Measurements from ENCODE around the gene KIFC3. TPM values are rescaled to one million over a fixed set of nuclear protein-coding genes. Genes with fewer than 3 reads are reported as not detected.

The KIFC3 gene
- total RNA-seq, 6 experiments from 2014 or later: 51.8 to 81.5 (median 72.7) TPM

- no peak for TF ChIP-seq CTCF (IDR thresholded peaks at IDR 0.05)
- Mint-ChIP-seq H3K4me1 (ENCODE audit: low read depth) (peaks cover 25% of the 10 kb centered on the region), H3K36me3 (ENCODE audit: low read depth) (peaks cover 9% of the 10 kb centered on the region), H3K4me3 (peak within 1 kb of the TSS; percentile 97), H3K27ac (peak within 1 kb of the TSS; percentile 98), H3K27me3 (ENCODE audit: insufficient read depth) (peaks cover 5% of the 10 kb centered on the region), H3K9me3 (peaks cover 11% of the 10 kb centered on the region)
- no peak for DNase-seq
Observed at GRCh38 chr16:57735755-57736418, 66.4 kb downstream of the KIFC3 start, which contains the start of gene KATNB1. Gene KATNB1 (plus strand): TSS chr16:57735770. CDS start chr16:57737244, 1,474 bp downstream.

GRCh38 chr16:57734925-57735754 lies 67.2 kb downstream of the KIFC3 start:
- no peak for TF ChIP-seq CTCF (IDR thresholded peaks at IDR 0.05)
- peaks cover 11% of the 10 kb centered on the region for H3K9me3 Mint-ChIP-seq

GRCh38 chr16:57734308-57734924 lies 67.9 kb downstream of the KIFC3 start:
- Mint-ChIP-seq H3K36me3 (ENCODE audit: low read depth) (peaks cover 9% of the 10 kb centered on the region), H3K4me3 (peak overlapping the region; percentile 97), H3K27me3 (ENCODE audit: insufficient read depth) (peaks cover 5% of the 10 kb centered on the region), H3K27ac (peak overlapping the region; percentile 98), H3K4me1 (ENCODE audit: low read depth) (peaks cover 25% of the 10 kb centered on the region), H3K9me3 (peaks cover 11% of the 10 kb centered on the region)
- no peak for DNase-seq
- no peak for TF ChIP-seq CTCF (IDR thresholded peaks at IDR 0.05)

More at GRCh38 chr16:57734925-57735754, 67.2 kb downstream of the KIFC3 start:
- peak overlapping the region; percentile 98 for H3K27ac Mint-ChIP-seq
- peaks cover 25% of the 10 kb centered on the region for H3K4me1 Mint-ChIP-seq (ENCODE audit: low read depth)
- DNase-seq: peak; percentile 100
- H3K27me3 Mint-ChIP-seq (ENCODE audit: insufficient read depth): peaks cover 5% of the 10 kb centered on the region
- H3K36me3 Mint-ChIP-seq (ENCODE audit: low read depth): peaks cover 9% of the 10 kb centered on the region
- H3K4me3 Mint-ChIP-seq: peak overlapping the region; percentile 97

- Mint-ChIP-seq H3K9me3 (peaks cover 11% of the 10 kb centered on the region), H3K27ac (no peak overlapping the region), H3K4me3 (no peak overlapping the region)
Observed at GRCh38 chr16:57732714-57733113, 69.6 kb downstream of the KIFC3 start.

More at GRCh38 chr16:57732714-57733113, 69.6 kb downstream of the KIFC3 start:
- peaks cover 5% of the 10 kb centered on the region for H3K27me3 Mint-ChIP-seq (ENCODE audit: insufficient read depth)
- DNase-seq: no peak
- H3K36me3 Mint-ChIP-seq (ENCODE audit: low read depth): peaks cover 9% of the 10 kb centered on the region
- no peak for TF ChIP-seq CTCF (IDR thresholded peaks at IDR 0.05)
- peaks cover 23% of the 10 kb centered on the region for H3K4me1 Mint-ChIP-seq (ENCODE audit: low read depth)

All from HFFc6 (cell line).